Measurements from ENCODE around the gene ELANE. TPM values are rescaled to one million over a fixed set of nuclear protein-coding genes. Genes with fewer than 3 reads are reported as not detected.
A peak's percentile ranks its signal among the peaks of the same experiment; 100 is the strongest.
"Not testable (repeated sequence)": the region's sequence is repeated elsewhere in the genome, so short reads cannot be mapped to it uniquely, and the experiment has no call there.

The ELANE gene
- total RNA-seq, 4 donors from 2014 or later, result 0.95 TPM; not detected in 3

DNA sequence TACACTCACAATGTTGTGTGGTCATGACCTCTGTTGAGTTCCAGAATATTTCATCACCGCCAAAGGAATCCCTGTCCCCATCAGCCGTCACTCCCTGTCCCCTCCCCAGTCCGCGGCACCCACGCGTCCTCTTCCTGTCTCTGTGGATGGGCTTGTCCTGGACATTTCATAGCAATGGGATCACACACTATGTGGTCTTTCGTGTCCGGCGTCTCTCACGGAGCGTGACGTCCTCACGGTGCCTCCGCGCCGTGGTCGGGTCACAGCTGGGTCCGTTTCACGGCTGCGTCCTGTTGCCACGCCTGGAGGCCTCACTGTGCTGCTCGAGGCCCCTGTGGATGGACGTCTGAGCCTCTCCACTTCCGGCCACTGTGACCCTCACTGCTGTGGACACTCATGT lies 17.9 kb upstream of the ELANE start:
- H3K36me3 ChIP-seq, result no peaks in the 10 kb centered on the region
- no peak for DNase-seq
- H3K9me3 ChIP-seq, result no peaks in the 10 kb centered on the region
- TF ChIP-seq CTCF (IDR thresholded peaks at IDR 0.05) (no peak), POLR2A (IDR thresholded peaks at IDR 0.05) (no peak)
- H3K27me3 ChIP-seq, result peaks cover 0 to 88% (median 2%) of the 10 kb centered on the region in 4 donors
- no peak overlapping the region for H3K4me3 ChIP-seq
- 54 to 64% methylated on average over 18 to 24 of the region's 24 CpGs for WGBS, 2 donors
- no peak overlapping the region for H3K27ac ChIP-seq
- H3K4me1 ChIP-seq, result peaks cover 0 to 4% (median 0%) of the 10 kb centered on the region in 3 donors
- intact Hi-C loops (cut with DNase I), result no loop called here

DNA sequence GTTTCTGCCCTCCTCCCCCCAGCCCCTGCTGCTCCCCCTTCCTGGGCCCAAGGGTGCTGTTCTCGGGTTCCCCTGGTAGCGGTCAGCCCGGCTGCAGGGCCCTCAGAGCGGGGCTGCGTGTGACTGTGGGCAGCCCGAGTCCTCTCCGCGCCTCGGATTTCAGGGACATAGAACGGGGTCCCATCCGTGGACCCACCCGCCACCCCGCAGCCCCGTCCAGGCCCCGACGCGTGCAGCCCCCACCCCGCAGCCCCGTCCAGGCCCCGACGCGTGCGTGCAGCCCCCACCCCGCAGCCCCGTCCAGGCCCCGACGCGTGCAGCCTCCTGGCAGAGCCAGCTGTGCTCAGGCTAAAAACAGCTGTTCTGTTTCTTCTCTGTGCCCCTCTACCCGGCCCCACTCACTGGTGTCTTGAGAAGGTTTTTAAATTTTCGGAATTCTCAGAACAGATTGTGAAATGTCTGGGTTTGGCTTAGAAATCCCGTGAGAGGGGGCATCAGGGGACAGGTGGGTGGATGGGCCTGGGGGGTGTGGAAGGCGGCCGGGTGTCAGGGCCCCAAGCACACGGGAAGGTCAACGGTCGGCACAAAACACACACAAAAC lies 16.8 kb upstream of the ELANE start:
- Histone ChIP-seq H3K4me1 (peaks cover 0 to 8% (median 0%) of the 10 kb centered on the region in 3 donors), H3K27me3 (peaks cover 0 to 88% (median 2%) of the 10 kb centered on the region in 4 donors), H3K9me3 (no peaks in the 10 kb centered on the region), H3K36me3 (no peaks in the 10 kb centered on the region), H3K27ac (no peak overlapping the region), H3K4me3 (no peak overlapping the region)
- intact Hi-C loops (cut with DNase I), result no loop called here
- no peak for DNase-seq
- no CpG with 5 or more reads among the region's 36 CpGs for WGBS, 2 donors
- TF ChIP-seq CTCF (IDR thresholded peaks at IDR 0.05) (no peak), POLR2A (IDR thresholded peaks at IDR 0.05) (no peak)

DNA sequence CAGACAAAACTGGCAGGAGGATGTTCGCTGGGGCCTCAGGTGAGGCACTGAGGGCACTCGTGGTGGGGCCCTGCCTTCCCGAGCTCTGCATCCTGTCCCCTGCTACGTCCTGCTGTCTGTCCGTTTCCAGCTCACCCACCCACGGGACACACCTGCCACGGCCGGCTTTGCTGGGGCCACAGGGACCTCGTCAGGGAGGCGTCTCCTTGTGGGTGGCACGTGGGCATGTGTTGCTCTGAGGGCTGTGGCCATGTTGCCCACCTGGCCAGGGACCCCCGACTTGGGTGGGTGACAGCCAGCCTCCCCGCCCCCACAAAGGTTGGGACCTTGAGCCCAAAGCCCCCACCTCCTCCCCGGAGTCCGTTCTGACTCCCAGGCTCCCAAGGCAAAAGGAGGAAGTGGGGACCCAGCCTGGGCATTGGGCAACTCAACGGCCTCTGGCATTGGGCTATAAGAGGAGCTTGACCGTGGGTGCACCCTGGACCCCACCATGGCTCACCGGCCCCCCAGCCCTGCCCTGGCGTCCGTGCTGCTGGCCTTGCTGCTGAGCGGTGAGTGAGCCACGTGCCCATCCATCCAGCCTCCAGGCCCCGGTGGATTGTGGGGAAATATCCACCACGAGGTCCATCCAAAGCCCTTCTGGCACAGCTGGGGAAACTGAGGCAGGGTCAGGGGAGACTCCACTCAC lies 11.4 kb upstream of the ELANE start, which contains the start of gene PRTN3:
PRTN3 (plus strand) TSS at position 481 of the 688 bp plus-strand sequence; CDS start at position 491, 10 bp downstream.
- Histone ChIP-seq H3K27ac (no peak within 1 kb of the TSS), H3K9me3 (no peaks in the 10 kb centered on the region), H3K36me3 (no peaks in the 10 kb centered on the region), H3K4me3 (no peak within 1 kb of the TSS), H3K4me1 (peaks cover 9 to 28% (median 11%) of the 10 kb centered on the region in 3 donors), H3K27me3 (peaks cover 0 to 94% (median 10%) of the 10 kb centered on the region in 4 donors)
- no peak for DNase-seq
- intact Hi-C loops (cut with DNase I), result no loop called here
- TF ChIP-seq CTCF (IDR thresholded peaks at IDR 0.05) (no peak), POLR2A (IDR thresholded peaks at IDR 0.05) (no peak)
- WGBS, 2 donors, result 45% methylated on average over 6 of the region's 24 CpGs; no CpG with 5 or more reads in 1 of the 2 donors

DNA sequence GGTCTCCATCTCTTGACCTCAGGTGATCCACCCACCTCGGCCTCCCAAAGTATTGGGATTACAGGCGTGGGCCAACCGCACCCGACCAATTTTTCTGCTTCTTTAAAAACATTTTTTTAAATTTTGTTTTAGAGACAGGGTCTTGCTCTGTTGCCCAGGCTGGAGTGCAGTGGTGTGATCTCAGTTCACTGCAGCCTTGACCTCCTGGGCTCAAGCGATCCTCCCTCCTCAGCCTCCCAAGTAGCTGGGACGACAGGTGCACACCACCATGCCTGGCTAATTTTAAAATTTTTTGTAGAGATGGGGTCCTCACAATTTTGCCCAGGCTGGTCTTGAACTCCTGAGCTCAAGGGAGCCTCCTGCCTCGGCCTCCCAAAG lies 9.3 kb upstream of the ELANE start:
- intact Hi-C loops (cut with DNase I); H3K27ac ChIP-seq; DNase-seq; H3K4me3 ChIP-seq; H3K36me3 ChIP-seq; H3K9me3 ChIP-seq: not testable (repeated sequence)
- Histone ChIP-seq H3K27me3 (peaks cover 0 to 95% (median 8%) of the 10 kb centered on the region in 4 donors), H3K4me1 (peaks cover 11 to 30% (median 11%) of the 10 kb centered on the region in 3 donors)
- WGBS, 2 donors, result 65 to 66% methylated on average over 6 to 7 of the region's 7 CpGs

GRCh38 chr19:843180-843835 lies 8.8 kb upstream of the ELANE start:
- peak overlapping the region in 2 of 4 donors; percentile 29 to 51 for H3K4me3 ChIP-seq
- peak in 1 of 6 experiments; percentile 24 for TF ChIP-seq CTCF (IDR thresholded peaks at IDR 0.05)
- no peak for TF ChIP-seq POLR2A (IDR thresholded peaks at IDR 0.05)
- no peak overlapping the region for H3K27ac ChIP-seq
- intact Hi-C loops (cut with DNase I), result no loop called here
- 16% methylated on average over 3 of the region's 46 CpGs; no CpG with 5 or more reads in 1 of the 2 donors for WGBS, 2 donors
- no peaks in the 10 kb centered on the region for H3K9me3 ChIP-seq
- DNase-seq, result no peak
- H3K27me3 ChIP-seq, result peaks cover 0 to 97% (median 9%) of the 10 kb centered on the region in 4 donors
- H3K36me3 ChIP-seq, result no peaks in the 10 kb centered on the region
- peaks cover 11 to 35% (median 16%) of the 10 kb centered on the region in 3 donors for H3K4me1 ChIP-seq

Data from esophagus squamous epithelium (tissue), 5 donors.